GM21737 (cell line): ENCODE data around the gene OGFOD2.

ENCODE experiments used
- ATAC-seq: cut with Tn5 transposase; IDR thresholded peaks from one replicate; pipeline ENCODE4 v1.9.1; 2021; ENCODE audit warnings: mild to moderate bottlenecking, moderate library complexity; ENCODE audit not compliant: unreplicated experiment

Gene OGFOD2

GRCh38 chr12:122951406-122951805, 23.6 kb upstream of the OGFOD2 start:
- ATAC-seq: no peak

- no peak for ATAC-seq
Observed at GRCh38 chr12:122951979-122952892, 22.8 kb upstream of the OGFOD2 start.

GRCh38 chr12:122955156-122955555, 19.9 kb upstream of the OGFOD2 start:
- ATAC-seq: no peak

GRCh38 chr12:122956035-122956434, 19.0 kb upstream of the OGFOD2 start:
- no peak for ATAC-seq

- no peak for ATAC-seq
Observed at GRCh38 chr12:122958198-122958888, 16.7 kb upstream of the OGFOD2 start.

- ATAC-seq: no peak
Observed at GRCh38 chr12:122959566-122960192, 15.4 kb upstream of the OGFOD2 start.

GRCh38 chr12:122960193-122960569, 14.9 kb upstream of the OGFOD2 start:
- ATAC-seq: no peak

- no peak for ATAC-seq
Observed at GRCh38 chr12:122961531-122962329, 13.3 kb upstream of the OGFOD2 start.

GRCh38 chr12:122963941-122964265, 11.1 kb upstream of the OGFOD2 start:
- ATAC-seq: no peak

GRCh38 chr12:122964439-122965257, 10.4 kb upstream of the OGFOD2 start:
- no peak for ATAC-seq

GRCh38 chr12:122965321-122965751, 9.7 kb upstream of the OGFOD2 start:
- ATAC-seq: no peak

- peak; percentile 68 for ATAC-seq
Observed at GRCh38 chr12:122965851-122966742, 8.9 kb upstream of the OGFOD2 start, which contains the start of gene ABCB9. TSS of gene ABCB9 (minus strand) at chr12:122966463. CDS start at chr12:122960235, 6,228 bp downstream.

GRCh38 chr12:122966743-122967550, 8.1 kb upstream of the OGFOD2 start:
- ATAC-seq: no peak

- no peak for ATAC-seq
Observed at GRCh38 chr12:122968104-122968503, 6.9 kb upstream of the OGFOD2 start.

GRCh38 chr12:122969676-122970075, 5.4 kb upstream of the OGFOD2 start:
- no peak for ATAC-seq

GRCh38 chr12:122974274-122974891, 661 bp upstream of the OGFOD2 start:
- ATAC-seq: peak; percentile 64

GRCh38 chr12:122975790-122976647, 975 bp downstream of the OGFOD2 start:
- ATAC-seq: no peak
